GM18505 (cell line): ENCODE results near the gene C11orf91.
"Not testable (repeated sequence)": the region's sequence is repeated elsewhere in the genome, so short reads cannot be mapped to it uniquely, and the experiment has no call there.

Source experiments
- ATAC-seq: cut with Tn5 transposase; IDR thresholded peaks from one replicate; pipeline ENCODE4 v1.9.1; 2021; ENCODE audit not compliant: unreplicated experiment
- POLR2A ChIP-seq: IDR thresholded peaks from 4 replicates; pipeline ENCODE4 v1.6.1; 2011; ENCODE audit warnings: borderline replicate concordance; ENCODE audit not compliant: insufficient read depth, insufficient read length; ENCODE audit errors: extremely low read depth

Gene C11orf91

GRCh38 chr11:33682446-33682845 is 18.2 kb downstream of the C11orf91 start:
- no peak for TF ChIP-seq POLR2A

GRCh38 chr11:33682019-33682418 is 18.6 kb downstream of the C11orf91 start:
- ATAC-seq = no peak
- TF ChIP-seq POLR2A = no peak

More at GRCh38 chr11:33682446-33682845, 18.2 kb downstream of the C11orf91 start:
- no peak for ATAC-seq

- not testable (repeated sequence) for ATAC-seq
These were observed 22.0 kb downstream of the C11orf91 start for GRCh38 chr11:33678616-33679015.

- TF ChIP-seq POLR2A = no peak
These were observed 26.4 kb downstream of the C11orf91 start for GRCh38 chr11:33674035-33674814.

GRCh38 chr11:33672273-33672672 is 28.4 kb downstream of the C11orf91 start:
- ATAC-seq = no peak
- no peak for TF ChIP-seq POLR2A

More at GRCh38 chr11:33674035-33674814, 26.4 kb downstream of the C11orf91 start:
- ATAC-seq = no peak

GRCh38 chr11:33670250-33671011 is 30.2 kb downstream of the C11orf91 start:
- no peak for TF ChIP-seq POLR2A
- no peak for ATAC-seq

GRCh38 chr11:33669598-33670249 is 30.9 kb downstream of the C11orf91 start:
- no peak for ATAC-seq
- no peak for TF ChIP-seq POLR2A

GRCh38 chr11:33668951-33669596 is 31.6 kb downstream of the C11orf91 start:
- no peak for TF ChIP-seq POLR2A
- no peak for ATAC-seq

- TF ChIP-seq POLR2A = no peak
- no peak for ATAC-seq
These were observed 32.2 kb downstream of the C11orf91 start for GRCh38 chr11:33668468-33668825.

- ATAC-seq = no peak
- no peak for TF ChIP-seq POLR2A
These were observed 32.7 kb downstream of the C11orf91 start for GRCh38 chr11:33667819-33668467.

GRCh38 chr11:33665350-33666106 is 35.1 kb downstream of the C11orf91 start:
- ATAC-seq = no peak
- no peak for TF ChIP-seq POLR2A

GRCh38 chr11:33664827-33665226 is 35.8 kb downstream of the C11orf91 start:
- TF ChIP-seq POLR2A = no peak
- ATAC-seq = no peak
